GM18498 (cell line): Measurements from ENCODE around the gene PLXND1.
"Not testable (repeated sequence)": the region's sequence is repeated elsewhere in the genome, so short reads cannot be mapped to it uniquely, and the experiment has no call there.

ENCODE experiments used
- ATAC-seq: cut with Tn5 transposase; IDR thresholded peaks from one replicate; pipeline ENCODE4 v1.9.1; 2021; ENCODE audit warnings: mild to moderate bottlenecking, moderate library complexity; ENCODE audit not compliant: unreplicated experiment

The PLXND1 gene

DNA sequence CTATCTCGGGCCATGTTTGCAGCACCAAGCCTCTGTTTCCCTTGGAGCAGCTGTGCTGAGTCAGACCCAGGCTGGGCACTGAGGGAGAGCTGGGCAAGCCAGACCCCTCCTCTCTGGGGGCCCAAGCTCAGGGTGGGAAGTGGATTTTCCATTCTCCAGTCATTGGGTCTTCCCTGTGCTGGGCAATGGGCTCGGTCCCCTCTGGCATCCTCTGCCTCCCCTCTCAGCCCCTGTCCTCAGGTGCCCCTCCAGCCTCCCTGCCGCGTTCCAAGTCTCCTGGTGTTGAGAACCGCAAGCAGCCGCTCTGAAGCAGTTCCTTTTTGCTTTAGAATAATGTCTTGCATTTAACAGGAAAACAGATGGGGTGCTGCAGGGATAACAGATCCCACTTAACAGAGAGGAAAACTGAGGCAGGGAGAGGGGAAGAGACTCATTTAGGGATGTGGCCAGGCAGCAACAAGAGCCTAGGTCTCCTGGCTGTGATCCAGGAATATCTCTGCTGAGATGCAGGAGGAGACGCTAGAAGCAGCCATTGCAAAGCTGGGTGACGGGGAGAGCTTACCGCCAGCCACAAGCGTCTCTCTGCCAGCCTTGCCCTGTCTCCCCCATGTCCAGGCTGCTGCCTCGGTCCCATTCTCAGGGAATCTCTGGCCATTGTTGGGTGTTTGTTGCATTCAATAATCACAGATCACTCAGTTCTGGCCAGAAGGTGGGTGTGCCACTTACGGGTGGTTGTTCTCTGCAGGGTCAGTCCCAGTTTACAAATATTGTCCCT is 76.9 kb downstream of the PLXND1 start:
- no peak for ATAC-seq

DNA sequence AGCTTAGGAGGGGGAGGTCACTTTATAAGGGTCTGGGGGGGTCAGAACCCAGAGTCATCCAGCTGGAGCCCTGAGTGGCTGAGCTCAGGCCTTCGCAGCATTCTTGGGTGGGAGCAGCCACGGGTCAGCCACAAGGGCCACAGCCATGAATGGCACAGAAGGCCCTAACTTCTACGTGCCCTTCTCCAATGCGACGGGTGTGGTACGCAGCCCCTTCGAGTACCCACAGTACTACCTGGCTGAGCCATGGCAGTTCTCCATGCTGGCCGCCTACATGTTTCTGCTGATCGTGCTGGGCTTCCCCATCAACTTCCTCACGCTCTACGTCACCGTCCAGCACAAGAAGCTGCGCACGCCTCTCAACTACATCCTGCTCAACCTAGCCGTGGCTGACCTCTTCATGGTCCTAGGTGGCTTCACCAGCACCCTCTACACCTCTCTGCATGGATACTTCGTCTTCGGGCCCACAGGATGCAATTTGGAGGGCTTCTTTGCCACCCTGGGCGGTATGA is 77.8 kb downstream of the PLXND1 start, which contains the start of gene RHO:
Gene RHO, plus strand, starts transcription at position 51 of the 512 bp plus-strand sequence. Its CDS starts 95 bp downstream, at position 146.
- no peak for ATAC-seq

DNA sequence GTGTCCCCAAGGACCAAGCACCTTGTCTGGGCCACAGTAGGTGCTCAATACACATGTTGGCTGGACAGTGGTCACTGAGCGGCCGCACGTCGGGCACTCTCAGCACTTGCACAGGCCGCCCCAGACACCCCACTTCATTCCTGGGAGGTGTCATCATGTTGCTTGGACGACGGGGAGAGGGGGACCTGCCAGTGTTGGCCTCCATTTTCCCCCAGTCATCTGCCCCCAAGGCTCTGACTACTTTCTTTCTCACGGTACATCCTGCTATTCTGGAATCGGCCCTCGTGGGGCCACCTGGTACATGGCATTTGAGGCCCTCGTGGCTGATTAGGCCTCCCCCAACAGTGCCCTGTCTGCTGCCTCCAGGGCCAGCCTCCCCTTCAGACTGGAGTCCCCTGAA is 79.2 kb downstream of the PLXND1 start:
- no peak for ATAC-seq

DNA sequence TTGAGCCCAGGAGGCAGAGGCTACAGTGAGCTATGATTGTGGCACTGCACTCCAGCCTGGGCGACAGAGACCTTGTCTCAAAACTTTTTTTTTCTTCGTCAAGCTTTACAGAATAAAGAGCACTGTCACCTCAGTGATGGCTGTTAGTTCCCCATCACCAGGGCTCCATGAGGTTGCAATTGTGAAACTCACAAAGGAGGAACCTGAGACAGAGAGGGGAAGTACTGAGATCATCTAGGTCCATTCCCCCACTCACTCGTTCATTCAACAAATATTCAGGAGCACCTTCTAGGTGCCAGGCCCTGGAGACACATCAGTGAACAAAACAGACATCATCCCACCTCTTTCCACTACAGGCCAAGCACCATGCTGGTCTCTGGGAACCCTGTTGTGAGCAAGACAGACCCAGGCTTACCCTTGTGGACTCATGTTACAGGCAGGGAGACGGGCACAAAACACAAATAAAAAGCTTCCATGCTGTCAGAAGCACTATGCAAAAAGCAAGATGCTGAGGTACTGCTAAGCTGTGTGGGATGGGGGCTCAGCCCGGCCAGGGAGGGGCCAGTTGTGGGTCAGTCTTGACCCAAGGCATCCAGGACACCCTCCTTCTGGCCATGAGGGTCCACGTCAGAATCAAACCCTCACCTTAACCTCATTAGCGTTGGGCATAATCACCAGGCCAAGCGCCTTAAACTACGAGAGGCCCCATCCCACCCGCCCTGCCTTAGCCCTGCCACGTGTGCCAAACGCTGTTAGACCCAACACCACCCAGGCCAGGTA is 80.2 kb downstream of the PLXND1 start:
- peak; percentile 89 for ATAC-seq

DNA sequence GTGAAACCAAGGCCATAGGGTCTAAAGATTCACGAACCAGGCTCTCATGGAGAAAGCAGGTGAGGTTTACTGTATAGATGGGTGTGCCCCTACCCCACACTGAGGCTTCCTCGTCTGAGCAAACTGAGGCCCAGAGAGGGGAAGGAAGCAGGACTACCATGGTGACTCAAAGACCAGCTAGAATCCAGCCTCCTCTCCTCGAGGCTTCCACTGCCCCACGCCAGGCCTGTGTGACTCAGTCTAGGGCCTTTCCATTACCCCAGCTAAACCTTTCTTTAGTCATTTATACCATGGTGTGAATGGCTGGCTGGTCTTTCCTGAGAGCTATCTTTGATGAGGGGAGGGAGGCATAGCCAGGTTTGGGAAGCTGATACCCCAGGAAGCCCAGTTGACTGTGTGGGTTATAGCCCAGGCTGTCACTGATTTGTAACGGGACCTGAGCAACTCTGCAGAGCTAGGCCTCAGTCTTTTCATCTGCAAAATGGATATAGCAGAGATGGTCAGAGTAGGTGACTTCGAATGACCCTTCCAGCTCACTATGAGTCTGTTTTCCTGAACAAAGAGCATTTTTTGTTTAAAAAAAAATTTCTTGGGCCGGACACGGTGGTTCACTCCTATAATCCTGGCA is 81.0 kb downstream of the PLXND1 start:
- no peak for ATAC-seq

DNA sequence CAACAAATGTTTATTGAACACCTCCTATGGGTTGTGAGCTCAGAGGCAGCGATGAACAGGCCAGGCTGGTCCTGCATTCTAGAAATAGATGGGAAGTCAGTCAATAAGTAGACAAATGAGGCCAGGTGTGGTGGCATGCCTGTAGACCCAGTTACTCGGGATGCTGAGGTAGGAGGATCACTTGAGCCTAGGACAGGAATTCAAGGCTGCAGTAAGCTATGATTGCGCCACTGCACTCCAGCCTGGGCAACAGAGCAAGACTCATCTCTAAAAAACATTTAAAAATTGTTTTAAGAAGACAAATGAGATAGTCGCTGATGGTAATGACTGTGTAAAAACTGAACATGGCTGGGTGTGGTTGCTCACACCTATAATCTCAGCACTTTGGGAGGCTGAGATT is 82.4 kb downstream of the PLXND1 start:
- no peak for ATAC-seq

DNA sequence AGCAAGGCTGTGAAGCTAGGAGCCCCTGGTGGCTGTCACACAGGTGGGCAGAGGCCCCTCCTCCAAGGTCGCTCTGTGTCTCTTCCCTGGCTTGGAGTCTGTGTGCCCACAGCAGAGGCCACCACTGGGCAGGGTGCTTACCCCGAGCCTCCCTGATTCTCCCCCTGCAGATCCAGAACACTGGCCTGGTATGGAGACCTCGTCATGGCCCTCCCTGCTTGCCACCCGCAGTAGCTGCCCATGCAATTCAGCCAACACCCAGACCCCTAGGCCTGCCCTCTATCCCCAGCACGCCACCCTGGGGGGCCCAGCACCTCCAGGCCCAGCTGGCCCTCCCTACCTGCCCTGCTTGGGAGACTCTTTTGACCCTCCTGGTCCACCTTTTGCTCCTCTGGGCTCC is 83.5 kb downstream of the PLXND1 start:
- ATAC-seq: no peak

DNA sequence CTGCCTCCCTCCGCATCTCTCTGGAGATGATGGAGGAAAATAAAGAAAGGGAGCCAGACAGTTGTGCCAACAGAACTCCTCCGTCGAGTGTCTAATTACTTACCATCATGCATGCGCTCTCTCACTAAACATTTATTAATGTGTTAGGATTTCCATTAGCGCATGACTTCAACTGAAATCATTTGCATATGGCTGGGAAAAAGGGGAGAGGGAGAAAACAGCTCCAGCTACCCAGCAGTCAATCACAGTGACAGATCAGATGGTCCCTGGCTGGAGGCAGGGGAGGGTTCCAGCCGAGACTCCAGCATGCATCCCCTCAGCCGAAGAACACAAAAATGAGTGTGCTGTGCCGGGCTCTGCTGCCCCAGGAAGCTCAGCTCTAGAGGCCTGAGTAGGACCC is 84.9 kb downstream of the PLXND1 start:
- ATAC-seq: no peak

DNA sequence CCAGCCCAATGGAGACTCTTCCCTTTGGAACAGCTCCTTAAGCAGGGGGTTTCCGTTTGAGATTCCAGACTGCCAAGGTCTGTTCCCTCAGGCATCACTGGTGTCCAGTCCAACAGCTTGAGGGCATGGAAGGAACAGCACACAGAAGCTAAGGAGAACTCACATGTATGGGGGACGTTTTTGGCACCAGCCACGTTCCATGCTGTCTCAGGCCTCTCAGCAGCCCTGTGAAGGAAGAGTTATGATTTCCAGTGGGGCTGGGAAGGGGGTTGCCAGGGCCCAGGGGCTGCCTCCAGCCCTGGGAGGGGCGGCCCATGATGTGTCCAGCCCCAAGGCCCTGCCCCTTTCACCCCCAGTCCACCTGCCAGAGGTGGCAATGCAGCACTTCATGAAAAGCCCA is 85.5 kb downstream of the PLXND1 start:
- ATAC-seq: no peak

DNA sequence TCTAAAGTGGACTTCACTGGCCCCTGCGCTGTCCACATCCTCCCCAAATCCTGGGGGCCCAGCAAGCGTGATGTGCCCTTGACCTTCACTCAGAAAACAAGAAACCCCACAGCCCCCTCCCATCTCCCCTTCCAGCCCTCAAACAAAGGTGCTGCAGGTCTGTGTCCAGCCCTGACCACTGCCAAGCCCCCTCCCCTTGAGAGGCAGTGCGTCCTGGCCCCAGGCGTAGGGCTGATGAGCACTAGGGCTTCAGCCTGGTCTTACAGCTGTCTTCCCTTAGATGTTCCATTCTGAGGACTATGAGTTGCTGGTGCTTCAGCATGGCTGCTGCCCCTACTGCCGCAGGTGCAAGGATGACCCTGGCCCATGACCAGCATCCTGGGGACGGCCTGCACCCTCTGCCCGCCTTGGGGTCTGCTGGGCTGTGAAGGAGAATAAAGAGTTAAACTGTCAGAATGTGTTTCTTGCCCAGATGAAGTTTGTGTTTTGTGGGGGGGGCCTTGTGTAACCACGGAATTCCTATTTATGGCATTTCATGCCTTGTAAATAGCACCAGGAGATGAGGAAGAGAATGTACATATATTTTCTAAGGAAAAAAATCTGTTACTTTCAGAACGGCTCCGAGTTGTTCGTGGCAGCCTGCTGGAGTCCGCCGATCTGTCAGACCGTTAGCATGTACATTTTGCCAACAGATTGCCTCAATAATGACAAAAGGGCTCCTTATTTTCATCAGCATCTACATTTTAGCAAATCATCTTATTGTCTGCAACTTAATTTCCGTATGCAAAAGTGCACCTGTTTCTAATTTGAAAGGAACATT is 86.4 kb downstream of the PLXND1 start:
- ATAC-seq: no peak

DNA sequence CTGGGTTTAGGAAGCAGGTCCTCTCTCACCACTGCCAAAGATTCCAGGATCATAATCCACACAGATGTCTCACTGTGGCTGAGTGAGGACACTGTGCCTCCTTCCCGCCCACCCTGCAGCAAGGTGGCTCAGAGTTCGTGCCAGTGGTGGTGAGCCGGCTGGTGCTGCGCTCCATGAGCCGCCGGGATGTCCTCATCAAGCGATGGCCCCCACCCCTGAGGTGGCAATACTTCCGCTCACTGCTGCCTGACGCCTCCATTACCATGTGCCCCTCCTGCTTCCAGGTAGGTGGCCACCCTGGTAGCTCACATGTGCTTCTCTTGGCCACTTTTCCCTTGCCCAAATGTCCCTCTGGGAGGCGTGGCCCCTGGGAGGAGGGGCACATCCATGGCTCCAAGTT is 87.0 kb downstream of the PLXND1 start:
- no peak for ATAC-seq

DNA sequence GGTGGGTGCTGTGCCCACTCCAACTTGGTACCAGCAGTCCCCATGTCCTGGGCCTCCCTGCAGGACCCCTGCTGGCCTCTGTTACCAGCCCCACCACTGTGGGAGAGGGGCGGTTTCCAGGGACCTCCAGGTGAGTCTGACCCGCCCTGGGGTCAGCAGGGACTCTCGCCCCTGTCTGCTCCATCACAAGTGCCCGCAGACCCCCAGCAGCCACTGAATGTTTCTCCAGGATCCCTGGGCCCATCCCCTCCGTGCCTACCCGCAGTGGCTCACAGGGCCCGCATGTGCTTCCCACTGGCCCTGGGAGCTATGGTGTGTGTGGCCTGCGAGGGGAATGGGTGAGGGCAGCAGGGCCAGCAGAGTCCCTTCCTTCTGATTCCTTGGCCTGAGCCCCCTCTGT is 87.9 kb downstream of the PLXND1 start:
- no peak for ATAC-seq

DNA sequence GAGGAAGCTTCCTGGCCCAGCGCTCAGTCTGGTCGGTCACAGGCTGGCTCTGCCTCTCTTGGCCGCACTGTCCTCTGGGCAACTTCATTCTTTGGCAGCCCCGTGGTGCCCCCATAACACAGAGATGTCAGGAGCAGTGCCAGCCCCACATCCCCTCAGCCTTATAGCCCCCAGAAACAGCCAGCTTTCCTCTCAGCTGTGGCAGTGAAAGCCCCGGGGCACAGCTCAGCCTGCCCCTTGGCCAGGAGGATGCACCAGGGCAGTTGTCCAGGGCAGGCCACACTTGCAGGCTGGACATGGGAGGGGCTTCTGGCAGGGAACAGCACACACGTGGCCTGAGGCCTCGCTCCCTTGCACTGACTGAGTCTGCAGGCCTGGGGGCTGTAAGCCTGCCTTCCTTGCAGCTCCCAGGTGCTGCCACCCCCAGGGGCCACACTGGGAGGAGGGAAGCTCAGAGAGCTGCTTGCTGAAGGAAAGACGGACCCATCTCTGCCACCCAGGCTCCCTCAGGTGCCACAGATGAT is 88.4 kb downstream of the PLXND1 start:
- no peak for ATAC-seq

DNA sequence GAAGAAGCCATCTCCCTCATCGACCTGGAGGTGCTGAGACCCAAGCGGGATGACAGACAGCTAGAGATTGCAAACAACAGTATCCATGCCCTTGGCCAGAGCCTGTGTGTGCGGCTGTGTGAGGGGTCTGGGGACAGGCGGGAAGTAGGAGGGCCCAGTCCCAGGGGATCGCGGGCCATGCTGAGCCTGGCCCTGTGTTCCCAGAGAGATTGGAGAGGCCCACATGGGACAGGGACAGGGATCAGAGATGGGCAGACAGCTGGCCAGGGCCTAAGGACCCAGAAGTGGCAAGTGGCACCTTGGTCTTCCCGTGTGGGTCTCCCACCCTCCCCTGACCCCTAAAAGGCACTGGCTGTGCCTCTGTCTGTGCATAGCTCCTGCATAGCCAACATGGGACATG is 89.0 kb downstream of the PLXND1 start:
- ATAC-seq: no peak

DNA sequence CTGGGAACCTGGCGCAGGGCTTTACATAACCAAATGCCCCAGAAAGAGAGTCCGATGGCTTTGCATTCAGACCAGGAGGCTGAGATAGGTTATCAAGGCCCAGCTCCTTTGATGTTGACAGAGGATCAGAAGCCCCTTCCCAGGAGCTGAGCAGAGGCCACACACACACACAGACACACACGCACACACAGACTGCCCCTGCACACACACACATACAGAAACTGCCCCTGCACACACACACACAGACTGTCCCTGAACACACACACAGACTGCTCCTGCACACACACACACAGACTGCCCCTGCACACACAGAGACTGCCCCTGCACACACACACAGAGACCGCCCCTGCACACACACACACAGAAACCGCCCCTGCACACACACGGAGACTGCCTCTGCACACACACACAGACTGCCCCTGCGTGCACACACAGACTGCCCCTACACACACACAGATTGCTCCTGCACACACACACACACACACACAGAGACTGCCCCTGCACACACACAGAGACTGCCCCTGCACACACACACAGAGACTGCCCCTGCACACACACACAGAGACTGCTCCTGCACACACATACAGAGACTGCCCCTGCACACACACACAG is 90.5 kb downstream of the PLXND1 start:
- ATAC-seq: not testable (repeated sequence)

DNA sequence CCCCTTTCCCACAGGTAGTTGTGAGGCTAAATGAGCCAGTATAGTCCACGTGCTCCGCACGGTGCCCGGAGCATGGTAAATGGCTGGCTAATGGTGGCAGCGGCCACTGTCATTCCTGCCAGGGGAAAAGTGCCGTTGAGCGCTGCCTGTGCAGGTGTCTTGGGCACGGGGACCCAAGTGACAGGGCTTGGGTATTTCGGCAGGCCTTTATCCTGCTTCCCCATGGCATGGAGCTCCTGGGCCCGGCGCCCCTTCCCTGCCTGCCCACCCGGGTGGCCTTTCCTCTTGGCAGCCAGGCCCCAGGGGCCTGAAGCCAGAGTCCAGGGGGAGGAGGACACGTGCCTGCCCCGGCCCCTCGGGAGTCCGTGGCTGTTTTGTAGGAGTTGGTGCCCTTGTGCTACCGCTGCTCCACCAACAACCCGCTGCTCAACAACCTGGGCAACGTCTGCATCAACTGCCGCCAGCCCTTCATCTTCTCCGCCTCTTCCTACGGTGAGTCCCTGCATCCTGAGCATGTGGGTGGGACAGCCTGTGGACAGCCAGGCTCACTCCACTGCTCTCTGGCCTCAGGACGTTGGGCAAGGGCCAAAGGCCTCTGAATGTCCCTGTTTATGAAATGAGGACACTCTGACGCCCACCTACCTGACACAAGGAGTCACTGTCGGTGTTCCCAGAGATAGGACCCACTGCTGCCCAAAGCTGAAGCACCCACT is 91.2 kb downstream of the PLXND1 start:
- ATAC-seq: not testable (repeated sequence)

DNA sequence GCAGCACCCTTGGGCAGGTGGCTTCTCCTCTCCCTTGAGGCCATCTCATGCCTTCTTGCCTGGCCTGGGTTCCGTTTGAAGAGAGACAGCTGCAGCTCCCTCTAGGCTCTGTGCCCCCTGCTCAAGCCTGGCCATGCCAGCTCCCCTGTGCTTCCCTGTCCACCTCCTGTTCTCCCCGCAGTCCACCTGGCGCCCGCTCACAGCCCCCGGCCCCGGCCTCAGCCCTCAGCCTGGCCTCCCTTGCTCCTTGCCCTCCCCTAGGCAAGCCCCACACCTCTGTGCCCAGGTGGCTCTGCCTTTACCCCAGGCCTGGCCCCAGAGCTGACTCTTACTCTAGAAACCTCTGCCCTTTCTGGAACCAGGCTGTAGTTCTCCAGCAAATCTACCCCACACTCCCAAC is 91.9 kb downstream of the PLXND1 start:
- no peak for ATAC-seq

DNA sequence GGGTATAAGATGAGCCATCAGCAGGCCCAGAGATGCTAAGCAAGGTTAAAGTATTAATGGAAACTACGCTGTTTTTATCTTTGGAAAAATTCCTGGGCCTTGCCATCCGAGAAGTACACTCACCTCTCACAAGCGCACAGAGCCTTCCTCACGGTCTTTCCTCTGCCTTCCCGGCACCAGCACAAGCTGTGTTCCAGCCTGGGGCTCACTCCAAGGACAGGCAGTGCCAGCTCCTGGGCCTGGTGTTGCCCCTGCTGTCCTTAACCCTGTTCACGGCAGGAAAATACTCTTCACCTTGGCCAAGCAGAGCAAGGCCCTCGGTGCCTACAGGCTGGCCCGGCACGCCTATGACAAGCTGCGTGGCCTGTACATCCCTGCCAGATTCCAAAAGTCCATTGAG is 92.4 kb downstream of the PLXND1 start:
- ATAC-seq: no peak

DNA sequence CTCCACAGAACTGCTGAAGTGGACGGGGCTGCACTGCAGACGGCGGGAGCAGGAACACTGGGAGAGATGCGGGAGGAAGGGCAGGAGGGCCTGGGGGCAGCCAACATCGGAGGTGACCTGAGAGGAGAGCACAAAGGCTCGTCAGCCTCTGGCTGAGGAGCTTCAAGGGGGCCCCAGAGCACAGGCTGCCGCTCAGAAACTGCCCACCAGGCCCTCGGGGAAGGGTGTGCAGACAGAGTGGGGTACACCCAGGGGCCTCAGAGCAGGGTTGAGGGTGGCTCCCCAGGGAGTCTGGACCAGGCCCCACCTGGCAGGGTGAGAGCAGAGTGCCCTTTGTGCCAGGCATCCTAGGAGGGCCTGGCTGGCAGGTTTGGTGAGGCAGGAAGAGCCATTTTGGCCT is 92.8 kb downstream of the PLXND1 start:
- ATAC-seq: no peak
